ENCODE measurements around the gene ACAA1. TPM values are rescaled to one million over a fixed set of nuclear protein-coding genes. Genes with fewer than 3 reads are reported as not detected.
"Not testable (repeated sequence)": the region's sequence is repeated elsewhere in the genome, so short reads cannot be mapped to it uniquely, and the experiment has no call there.

Gene ACAA1
- polyA plus RNA-seq, 1 of the 3 experiments (the other 2 are of a cell fraction): 86.4 TPM

DNA sequence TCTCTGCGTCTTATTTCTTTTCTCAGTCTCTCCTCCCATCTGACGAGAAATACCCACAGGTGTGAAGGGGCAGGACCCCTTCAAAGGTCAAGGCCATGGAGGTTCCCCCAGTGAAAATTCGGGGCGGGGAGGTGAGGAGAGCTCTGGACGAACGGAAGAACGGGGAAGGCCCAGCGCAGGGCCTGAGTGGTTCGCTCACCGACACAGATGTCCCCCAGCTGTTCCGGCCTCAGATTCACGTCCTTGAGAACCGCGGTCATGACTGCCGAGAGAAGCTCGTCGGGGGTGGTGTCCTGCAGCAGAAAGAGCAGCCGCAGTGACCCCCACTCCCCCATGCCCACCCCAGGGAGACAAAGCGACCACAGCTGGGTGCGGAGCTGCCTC lies 542 bp downstream of the ACAA1 start:
- Histone ChIP-seq H3K4me3 (ENCODE audit: low read depth in 2 of 2, low read length in 1 of 2) (peak overlapping the region; percentile 89 to 94), H3F3A (replicated peaks; ENCODE audit: insufficient read depth) (peaks cover 2% of the 10 kb centered on the region), H3K9ac (peak overlapping the region; percentile 74), H3K79me2 (ENCODE audit: insufficient read depth) (peaks cover 43% of the 10 kb centered on the region), H3K36me3 (replicated peaks in 1 of 2; ENCODE audit: control insufficient read depth in 1 of 2, insufficient read depth in 2 of 2, low read length in 1 of 2) (peaks cover 11 to 43% of the 10 kb centered on the region in 2 experiments), H2AFZ (ENCODE audit: low read depth) (peak overlapping the region; percentile 74; the same call in 1 of the 2 replicates), H3K9me2 (no peaks in the 10 kb centered on the region), H3K4me2 (peak overlapping the region; percentile 87), H3K4me1 (ENCODE audit: control insufficient read depth in 1 of 2, insufficient read depth in 2 of 2, low read depth in 1 of 2, low read length in 1 of 2) (peaks cover 16 to 31% of the 10 kb centered on the region in 2 experiments; a peak in 2 of 4 replicates), H3K27ac (ENCODE audit: low read depth in 2 of 2, low read length in 1 of 2) (peak overlapping the region in 1 of 2 experiments; percentile 67; a peak in 1 of 4 replicates), H3K9me3 (no peaks in the 10 kb centered on the region), H3K27me3 (ENCODE audit: insufficient read depth) (no peaks in the 10 kb centered on the region), H4K20me1 (ENCODE audit: insufficient read depth) (0 out of 2 replicates have a peak, but pooled peaks cover 13% of the 10 kb centered on the region)
- WGBS (ENCODE audit: low lambda C conversion rate): 1% methylated on average over 16 of the region's 20 CpGs
- peak; percentile 59 for DNase-seq
- TF ChIP-seq TAF1 (IDR thresholded peaks at IDR 0.05; ENCODE audit: borderline replicate concordance, low read depth, low read length) (no peak), MEF2A (IDR thresholded peaks at IDR 0.05; ENCODE audit: borderline replicate concordance, low read depth) (no peak), SIN3A (IDR thresholded peaks at IDR 0.05; ENCODE audit: borderline replicate concordance, low read depth, low read length) (no peak), NFIC (IDR thresholded peaks at IDR 0.05; ENCODE audit: borderline replicate concordance) (no peak), TCF12 (IDR thresholded peaks at IDR 0.05) (no peak), JUND (IDR thresholded peaks at IDR 0.05) (no peak), FOSL2 (IDR thresholded peaks at IDR 0.05; ENCODE audit: borderline replicate concordance, low read depth) (no peak), RCOR1 (IDR thresholded peaks at IDR 0.05; ENCODE audit: low read length) (no peak)
- TF ChIP-seq, protein P1, sequence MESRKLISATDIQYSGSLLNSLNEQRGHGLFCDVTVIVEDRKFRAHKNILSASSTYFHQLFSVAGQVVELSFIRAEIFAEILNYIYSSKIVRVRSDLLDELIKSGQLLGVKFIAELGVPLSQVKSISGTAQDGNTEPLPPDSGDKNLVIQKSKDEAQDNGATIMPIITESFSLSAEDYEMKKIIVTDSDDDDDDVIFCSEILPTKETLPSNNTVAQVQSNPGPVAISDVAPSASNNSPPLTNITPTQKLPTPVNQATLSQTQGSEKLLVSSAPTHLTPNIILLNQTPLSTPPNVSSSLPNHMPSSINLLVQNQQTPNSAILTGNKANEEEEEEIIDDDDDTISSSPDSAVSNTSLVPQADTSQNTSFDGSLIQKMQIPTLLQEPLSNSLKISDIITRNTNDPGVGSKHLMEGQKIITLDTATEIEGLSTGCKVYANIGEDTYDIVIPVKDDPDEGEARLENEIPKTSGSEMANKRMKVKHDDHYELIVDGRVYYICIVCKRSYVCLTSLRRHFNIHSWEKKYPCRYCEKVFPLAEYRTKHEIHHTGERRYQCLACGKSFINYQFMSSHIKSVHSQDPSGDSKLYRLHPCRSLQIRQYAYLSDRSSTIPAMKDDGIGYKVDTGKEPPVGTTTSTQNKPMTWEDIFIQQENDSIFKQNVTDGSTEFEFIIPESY (IDR thresholded peaks at IDR 0.05; ENCODE audit: borderline replicate concordance, low read depth): no peak
- TF ChIP-seq, protein P2, sequence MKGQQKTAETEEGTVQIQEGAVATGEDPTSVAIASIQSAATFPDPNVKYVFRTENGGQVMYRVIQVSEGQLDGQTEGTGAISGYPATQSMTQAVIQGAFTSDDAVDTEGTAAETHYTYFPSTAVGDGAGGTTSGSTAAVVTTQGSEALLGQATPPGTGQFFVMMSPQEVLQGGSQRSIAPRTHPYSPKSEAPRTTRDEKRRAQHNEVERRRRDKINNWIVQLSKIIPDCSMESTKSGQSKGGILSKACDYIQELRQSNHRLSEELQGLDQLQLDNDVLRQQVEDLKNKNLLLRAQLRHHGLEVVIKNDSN (IDR thresholded peaks at IDR 0.05; ENCODE audit: borderline replicate concordance, low read depth): no peak
- TF ChIP-seq, protein P3, sequence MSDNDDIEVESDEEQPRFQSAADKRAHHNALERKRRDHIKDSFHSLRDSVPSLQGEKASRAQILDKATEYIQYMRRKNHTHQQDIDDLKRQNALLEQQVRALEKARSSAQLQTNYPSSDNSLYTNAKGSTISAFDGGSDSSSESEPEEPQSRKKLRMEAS (IDR thresholded peaks at IDR 0.05; ENCODE audit: low read depth): no peak
- ChIA-PET POLR2A (interaction anchor here (0.7 to 2.7 kb wide), 5 partner anchors 15 to 140 kb away, joined by 3 to 25 read pairs (median 4); partner anchors contain the start of genes OXSR1 and PLCD1), CTCF (interaction anchor here (0.6 to 2.5 kb wide), 5 partner anchors 11 to 207 kb away, joined by 3 to 9 read pairs (median 4); partner anchors contain the start of gene OXSR1)

DNA sequence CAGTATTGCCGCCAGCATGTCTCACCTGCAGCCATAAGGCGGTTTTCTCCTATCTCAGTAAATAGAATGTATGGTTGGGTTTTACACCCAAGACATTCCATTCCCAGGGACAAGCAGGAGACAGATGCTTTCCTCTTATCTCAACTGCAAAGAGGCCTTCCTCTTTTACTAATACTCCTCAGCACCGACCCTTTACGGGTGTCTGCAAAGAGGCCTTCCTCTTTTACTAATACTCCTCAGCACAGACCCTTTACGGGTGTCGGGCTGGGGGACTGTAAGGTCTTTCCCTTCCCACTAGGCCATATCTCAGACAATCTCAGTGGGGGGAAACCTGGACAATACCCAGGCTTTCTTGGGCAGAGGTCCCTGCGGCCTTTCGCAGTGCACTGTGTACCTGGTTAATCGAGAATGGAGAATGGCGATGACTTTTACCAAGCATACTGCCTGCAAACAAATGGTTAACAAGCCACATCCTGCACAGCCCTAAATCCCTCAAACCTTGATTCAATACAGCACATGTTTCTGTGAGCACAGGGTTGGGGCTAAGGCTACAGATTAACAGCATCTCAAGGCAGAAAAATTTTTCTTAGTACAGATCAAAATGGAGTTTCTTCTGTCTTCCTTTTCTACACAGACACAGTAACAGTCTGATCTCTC lies 1.2 kb downstream of the ACAA1 start:
- POLR2A ChIA-PET: interaction anchor here (1.1 to 2.7 kb wide), 3 partner anchors 14 to 139 kb away, joined by 3 to 25 read pairs (median 3); partner anchors contain the start of gene OXSR1
- WGBS (ENCODE audit: low lambda C conversion rate): 94% methylated on average over 10 of the region's 10 CpGs
- H3K79me2 ChIP-seq (ENCODE audit: insufficient read depth): peaks cover 43% of the 10 kb centered on the region

DNA sequence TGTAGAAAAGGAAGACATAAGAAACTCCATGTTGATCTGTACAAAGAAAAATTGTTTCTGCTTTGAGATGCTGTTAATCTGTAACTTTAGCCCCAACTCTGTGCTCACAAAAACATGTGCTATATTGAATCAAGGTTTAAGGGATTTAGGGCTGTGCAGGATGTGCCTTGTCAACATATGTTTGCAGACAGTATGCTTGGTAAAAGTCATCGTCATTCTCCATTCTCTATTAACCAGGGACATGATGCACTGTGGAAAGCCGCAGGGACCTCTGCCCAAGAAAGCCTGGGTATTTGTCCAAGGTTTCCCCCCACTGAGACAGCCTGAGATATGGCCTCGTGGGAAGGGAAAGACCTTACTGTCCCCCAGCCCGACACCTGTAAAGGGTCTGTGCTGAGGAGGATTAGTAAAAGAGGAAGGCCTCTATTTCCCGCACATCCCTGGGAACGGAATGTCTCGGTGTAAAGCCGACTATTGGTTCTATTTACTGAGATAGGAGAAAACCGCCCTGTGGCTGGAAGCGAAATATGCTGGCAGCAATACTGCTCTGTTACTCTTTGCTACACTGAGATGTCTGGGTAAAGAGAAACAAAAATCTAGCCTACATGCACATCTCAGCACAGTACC lies 2.3 kb downstream of the ACAA1 start:
- H3K9ac ChIP-seq; DNase-seq; POLR2A ChIA-PET; H2AFZ ChIP-seq (ENCODE audit: low read depth); CTCF ChIA-PET; H3K4me3 ChIP-seq (ENCODE audit: low read depth in 2 of 2, low read length in 1 of 2); H3K9me3 ChIP-seq; H3F3A ChIP-seq (replicated peaks; ENCODE audit: insufficient read depth); H3K27ac ChIP-seq (ENCODE audit: low read depth in 2 of 2, low read length in 1 of 2); H3K27me3 ChIP-seq (ENCODE audit: insufficient read depth); H3K9me2 ChIP-seq: not testable (repeated sequence)
- 94% methylated on average over 10 of the region's 10 CpGs for WGBS (ENCODE audit: low lambda C conversion rate)
- H3K4me1 ChIP-seq (ENCODE audit: control insufficient read depth in 1 of 2, insufficient read depth in 2 of 2, low read depth in 1 of 2, low read length in 1 of 2): peaks cover 16 to 24% of the 10 kb centered on the region in 2 experiments; a peak in 2 of 4 replicates
- H3K36me3 ChIP-seq (replicated peaks in 1 of 2; ENCODE audit: control insufficient read depth in 1 of 2, insufficient read depth in 2 of 2, low read length in 1 of 2): peaks cover 19 to 48% of the 10 kb centered on the region in 2 experiments
- peak overlapping the region; percentile 87; the same call in 1 of the 2 replicates for H3K4me2 ChIP-seq
- H4K20me1 ChIP-seq (ENCODE audit: insufficient read depth): 0 out of 2 replicates have a peak, but pooled peaks cover 13% of the 10 kb centered on the region
- peaks cover 34% of the 10 kb centered on the region for H3K79me2 ChIP-seq (ENCODE audit: insufficient read depth)

More for the DNA sequence above, 1.2 kb downstream of the ACAA1 start:
- H2AFZ ChIP-seq (ENCODE audit: low read depth); H3K9me3 ChIP-seq; H3K27me3 ChIP-seq (ENCODE audit: insufficient read depth); H3K27ac ChIP-seq (ENCODE audit: low read depth in 2 of 2, low read length in 1 of 2); H3F3A ChIP-seq (replicated peaks; ENCODE audit: insufficient read depth); H3K9me2 ChIP-seq; DNase-seq: not testable (repeated sequence)
- Histone ChIP-seq H3K9ac (peak overlapping the region; percentile 74), H3K4me3 (ENCODE audit: low read depth in 2 of 2, low read length in 1 of 2) (peak overlapping the region; percentile 89 to 94), H4K20me1 (ENCODE audit: insufficient read depth) (0 out of 2 replicates have a peak, but pooled peaks cover 13% of the 10 kb centered on the region), H3K4me2 (peak overlapping the region; percentile 87), H3K4me1 (ENCODE audit: control insufficient read depth in 1 of 2, insufficient read depth in 2 of 2, low read depth in 1 of 2, low read length in 1 of 2) (peaks cover 16 to 31% of the 10 kb centered on the region in 2 experiments; a peak in 2 of 4 replicates), H3K36me3 (replicated peaks in 1 of 2; ENCODE audit: control insufficient read depth in 1 of 2, insufficient read depth in 2 of 2, low read length in 1 of 2) (peaks cover 14 to 43% of the 10 kb centered on the region in 2 experiments)
- CTCF ChIA-PET: interaction anchor here (1.1 to 2.5 kb wide), 4 partner anchors 17 to 208 kb away, joined by 4 to 9 read pairs (median 4); partner anchors contain the start of gene OXSR1
